K562 (cell line): ENCODE data around the gene CLHC1. TPM values are rescaled to one million over a fixed set of nuclear protein-coding genes. Genes with fewer than 3 reads are reported as not detected.
"Not testable (repeated sequence)": the region's sequence is repeated elsewhere in the genome, so short reads cannot be mapped to it uniquely, and the experiment has no call there.

Source experiments
- BACH1 ChIP-seq: fragments of 200-800 bp; sonication (Bioruptor generic); IDR thresholded peaks from 2 replicates; pipeline ENCODE4 v1.6.1; 2016; ENCODE audit warnings: missing genetic modification characterization, missing compliant biosample characterization
- DDX20 ChIP-seq: fragments of 450-650 bp; IDR thresholded peaks from 2 replicates; pipeline ENCODE4 v1.6.1; 2016; ENCODE audit warnings: missing genetic modification characterization, low read depth, mild to moderate bottlenecking, missing compliant biosample characterization, moderate library complexity
- EP400 ChIP-seq: fragments of 450-650 bp; IDR thresholded peaks from 2 replicates; pipeline ENCODE4 v1.6.1; 2017; ENCODE audit warnings: antibody characterized with exemption, mild to moderate bottlenecking, moderate library complexity
- KLF6 ChIP-seq: fragments of 250-450 bp; sonication (Bioruptor Pico); IDR thresholded peaks from 2 replicates; pipeline ENCODE4 v1.4.0; 2020; ENCODE audit warnings: mild to moderate bottlenecking, moderate library complexity, borderline replicate concordance
- L3MBTL2 ChIP-seq: fragments of 450-650 bp; IDR thresholded peaks from 2 replicates; pipeline ENCODE4 v1.6.1; 2016; ENCODE audit warnings: mild to moderate bottlenecking, moderate library complexity
- ZNF644 ChIP-seq: fragments of 200-800 bp; sonication (Bioruptor generic); IDR thresholded peaks from 2 replicates; pipeline ENCODE4 v1.6.1; 2016; ENCODE audit warnings: low read depth, missing genetic modification characterization, missing compliant biosample characterization
- ZNF668 ChIP-seq: fragments of 250-450 bp; sonication (Bioruptor Pico); IDR thresholded peaks from 2 replicates; pipeline ENCODE4 v1.8.0; 2022; ENCODE audit warnings: mild to moderate bottlenecking, inconsistent platforms
- polyA plus RNA-seq, 8 experiments: library from polyadenylated mRNA; depleted of rRNA in 4 of 8; stranded (reverse) in 5 of 8; unstranded in 3 of 8; fragments of >200 nt; fragmentation: Nextera tagmentation in 2 of 8; fragmentation: Illumina TruSeq in 1 of 8; extraction: Ambion mirVana in 2 of 8; extraction: Trizol in 1 of 8; gene quantifications; 2 replicates each; pipeline versions ENCODE4 v1.2.1 to v1.2.3, GENCODE V29; 2011 to 2014; ENCODE audit warnings: inconsistent platforms in 1 of 8, missing spikeins in 1 of 8
- total RNA-seq, 7 experiments: library from RNA; depleted of rRNA in 6 of 7; stranded (reverse); fragments of >200 nt in 6 of 7; fragmentation: Illumina TruSeq in 2 of 7; extraction: Trizol in 2 of 7; gene quantifications; 2 replicates each; pipeline versions ENCODE4 v1.2.1 to v1.2.3, GENCODE V29; 2011 to 2021; ENCODE audit warnings: low replicate concordance in 1 of 7
- TF ChIP-seq, protein P1 (sequence below), 3 experiments: fragments of 200-800 bp in 1 of 3; sonication (Bioruptor generic) in 1 of 3; sonication (generic) in 1 of 3; formaldehyde crosslinking in 1 of 3; IDR thresholded peaks; 2 replicates each; pipeline versions ENCODE4 v1.6.1 to v1.8.0; 2016 to 2022; ENCODE audit warnings: mild to moderate bottlenecking in 2 of 3, missing compliant biosample characterization in 2 of 3, missing genetic modification characterization in 2 of 3, missing genetic modification reagents in 1 of 3
- TF ChIP-seq, protein P2 (sequence below), 2 experiments: fragments of 450-650 bp; conservative IDR thresholded peaks; 2 replicates each; pipeline ENCODE4 v1.6.1; 2017; ENCODE audit warnings: mild to moderate bottlenecking in 2 of 2, moderate library complexity in 2 of 2
- TF ChIP-seq, protein P3 (sequence below): fragments of 250-450 bp; sonication (Bioruptor Pico); IDR thresholded peaks from 2 replicates; pipeline ENCODE4 v1.8.0; 2021; ENCODE audit warnings: mild to moderate bottlenecking, moderate library complexity
- TF ChIP-seq, protein P4 (sequence below), 3 experiments: fragments of 200-800 bp in 1 of 3; fragments of 250-450 bp in 1 of 3; fragments of 450-650 bp in 1 of 3; sonication (Bioruptor Pico) in 1 of 3; sonication (Bioruptor generic) in 1 of 3; formaldehyde crosslinking in 1 of 3; IDR thresholded peaks; 2 replicates each; pipeline versions ENCODE4 v1.6.1 to v1.8.0; 2016 to 2022; ENCODE audit warnings: mild to moderate bottlenecking in 2 of 3, missing genetic modification characterization in 2 of 3, missing compliant biosample characterization in 1 of 3, moderate library complexity in 1 of 3
- TF ChIP-seq, protein P5 (sequence below): fragments of 450-650 bp; IDR thresholded peaks from 2 replicates; pipeline ENCODE4 v1.6.1; 2017; ENCODE audit warnings: antibody characterized with exemption, mild to moderate bottlenecking

The CLHC1 gene
- total and polyA plus RNA-seq, 9 of the 15 experiments (the other 6 are each of a cell fraction or from before 2014, with no cell fraction given), result 3.7 to 14.3 (median 8.6) TPM

DNA sequence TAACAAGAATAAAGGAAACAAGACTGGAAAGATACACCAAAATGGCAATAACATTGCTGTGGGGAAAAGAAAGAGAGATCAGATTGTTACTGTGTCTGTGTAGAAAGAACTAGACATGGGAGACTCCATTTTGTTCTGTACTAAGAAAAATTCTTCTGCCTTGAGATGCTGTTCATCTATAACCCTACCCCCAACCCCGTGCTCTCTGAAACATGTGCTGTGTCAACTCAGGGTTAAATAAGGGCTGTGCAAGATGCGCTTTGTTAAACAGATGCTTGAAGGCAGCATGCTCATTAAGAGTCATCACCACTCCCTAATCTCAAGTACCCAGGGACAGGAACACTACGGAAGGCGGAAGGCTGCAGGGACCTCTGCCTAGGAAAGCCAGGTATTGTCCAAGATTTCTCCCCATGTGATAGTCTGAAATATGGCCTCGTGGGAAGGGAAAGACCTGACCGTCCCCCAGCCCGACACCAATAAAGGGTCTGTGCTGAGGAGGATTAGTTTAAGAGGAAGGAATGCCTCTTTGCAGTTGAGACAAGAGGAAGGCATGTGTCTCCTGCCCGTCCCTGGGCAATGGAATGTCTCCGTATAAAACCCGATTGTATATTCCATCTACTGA lies 47.2 kb upstream of the CLHC1 start (continued):
- peak; percentile 45; the same call in 1 of the 2 replicates for TF ChIP-seq EP400
- TF ChIP-seq, protein P1, sequence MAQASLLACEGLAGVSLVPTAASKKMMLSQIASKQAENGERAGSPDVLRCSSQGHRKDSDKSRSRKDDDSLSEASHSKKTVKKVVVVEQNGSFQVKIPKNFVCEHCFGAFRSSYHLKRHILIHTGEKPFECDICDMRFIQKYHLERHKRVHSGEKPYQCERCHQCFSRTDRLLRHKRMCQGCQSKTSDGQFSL (CRISPR knock-in tag; IDR thresholded peaks at IDR 0.05), result not testable (repeated sequence)
- TF ChIP-seq, protein P1 (tag; IDR thresholded peaks at IDR 0.05), result peak in 1 of 2 experiments; percentile 81; a peak in 2 of 4 replicates
- TF ChIP-seq KLF6, result peak; percentile 25; the same call in 1 of the 2 replicates
- TF ChIP-seq, protein P2, sequence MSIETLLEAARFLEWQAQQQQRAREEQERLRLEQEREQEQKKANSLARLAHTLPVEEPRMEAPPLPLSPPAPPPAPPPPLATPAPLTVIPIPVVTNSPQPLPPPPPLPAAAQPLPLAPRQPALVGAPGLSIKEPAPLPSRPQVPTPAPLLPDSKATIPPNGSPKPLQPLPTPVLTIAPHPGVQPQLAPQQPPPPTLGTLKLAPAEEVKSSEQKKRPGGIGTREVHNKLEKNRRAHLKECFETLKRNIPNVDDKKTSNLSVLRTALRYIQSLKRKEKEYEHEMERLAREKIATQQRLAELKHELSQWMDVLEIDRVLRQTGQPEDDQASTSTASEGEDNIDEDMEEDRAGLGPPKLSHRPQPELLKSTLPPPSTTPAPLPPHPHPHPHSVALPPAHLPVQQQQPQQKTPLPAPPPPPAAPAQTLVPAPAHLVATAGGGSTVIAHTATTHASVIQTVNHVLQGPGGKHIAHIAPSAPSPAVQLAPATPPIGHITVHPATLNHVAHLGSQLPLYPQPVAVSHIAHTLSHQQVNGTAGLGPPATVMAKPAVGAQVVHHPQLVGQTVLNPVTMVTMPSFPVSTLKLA (conservative IDR thresholded peaks at IDR 0.05), result peak in 1 of 2 experiments; percentile 60; a peak in 2 of 4 replicates
- 0 out of 2 replicates have a peak, but pooled peaks have one; percentile 57 for TF ChIP-seq ZNF668 (CRISPR knock-in tag)
- TF ChIP-seq ZNF644, result 0 out of 2 replicates have a peak, but pooled peaks have one; percentile 31
- TF ChIP-seq, protein P3, sequence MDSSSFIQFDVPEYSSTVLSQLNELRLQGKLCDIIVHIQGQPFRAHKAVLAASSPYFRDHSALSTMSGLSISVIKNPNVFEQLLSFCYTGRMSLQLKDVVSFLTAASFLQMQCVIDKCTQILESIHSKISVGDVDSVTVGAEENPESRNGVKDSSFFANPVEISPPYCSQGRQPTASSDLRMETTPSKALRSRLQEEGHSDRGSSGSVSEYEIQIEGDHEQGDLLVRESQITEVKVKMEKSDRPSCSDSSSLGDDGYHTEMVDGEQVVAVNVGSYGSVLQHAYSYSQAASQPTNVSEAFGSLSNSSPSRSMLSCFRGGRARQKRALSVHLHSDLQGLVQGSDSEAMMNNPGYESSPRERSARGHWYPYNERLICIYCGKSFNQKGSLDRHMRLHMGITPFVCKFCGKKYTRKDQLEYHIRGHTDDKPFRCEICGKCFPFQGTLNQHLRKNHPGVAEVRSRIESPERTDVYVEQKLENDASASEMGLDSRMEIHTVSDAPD (CRISPR knock-in tag), result 0 out of 2 replicates have a peak, but pooled peaks have one; percentile 41
- TF ChIP-seq, protein P4, sequence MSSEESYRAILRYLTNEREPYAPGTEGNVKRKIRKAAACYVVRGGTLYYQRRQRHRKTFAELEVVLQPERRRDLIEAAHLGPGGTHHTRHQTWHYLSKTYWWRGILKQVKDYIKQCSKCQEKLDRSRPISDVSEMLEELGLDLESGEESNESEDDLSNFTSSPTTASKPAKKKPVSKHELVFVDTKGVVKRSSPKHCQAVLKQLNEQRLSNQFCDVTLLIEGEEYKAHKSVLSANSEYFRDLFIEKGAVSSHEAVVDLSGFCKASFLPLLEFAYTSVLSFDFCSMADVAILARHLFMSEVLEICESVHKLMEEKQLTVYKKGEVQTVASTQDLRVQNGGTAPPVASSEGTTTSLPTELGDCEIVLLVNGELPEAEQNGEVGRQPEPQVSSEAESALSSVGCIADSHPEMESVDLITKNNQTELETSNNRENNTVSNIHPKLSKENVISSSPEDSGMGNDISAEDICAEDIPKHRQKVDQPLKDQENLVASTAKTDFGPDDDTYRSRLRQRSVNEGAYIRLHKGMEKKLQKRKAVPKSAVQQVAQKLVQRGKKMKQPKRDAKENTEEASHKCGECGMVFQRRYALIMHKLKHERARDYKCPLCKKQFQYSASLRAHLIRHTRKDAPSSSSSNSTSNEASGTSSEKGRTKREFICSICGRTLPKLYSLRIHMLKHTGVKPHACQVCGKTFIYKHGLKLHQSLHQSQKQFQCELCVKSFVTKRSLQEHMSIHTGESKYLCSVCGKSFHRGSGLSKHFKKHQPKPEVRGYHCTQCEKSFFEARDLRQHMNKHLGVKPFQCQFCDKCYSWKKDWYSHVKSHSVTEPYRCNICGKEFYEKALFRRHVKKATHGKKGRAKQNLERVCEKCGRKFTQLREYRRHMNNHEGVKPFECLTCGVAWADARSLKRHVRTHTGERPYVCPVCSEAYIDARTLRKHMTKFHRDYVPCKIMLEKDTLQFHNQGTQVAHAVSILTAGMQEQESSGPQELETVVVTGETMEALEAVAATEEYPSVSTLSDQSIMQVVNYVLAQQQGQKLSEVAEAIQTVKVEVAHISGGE (CRISPR knock-in tag; IDR thresholded peaks at IDR 0.05), result peak in 1 of 3 experiments; percentile 64; a peak in 1 of 6 replicates
- TF ChIP-seq, protein P5, sequence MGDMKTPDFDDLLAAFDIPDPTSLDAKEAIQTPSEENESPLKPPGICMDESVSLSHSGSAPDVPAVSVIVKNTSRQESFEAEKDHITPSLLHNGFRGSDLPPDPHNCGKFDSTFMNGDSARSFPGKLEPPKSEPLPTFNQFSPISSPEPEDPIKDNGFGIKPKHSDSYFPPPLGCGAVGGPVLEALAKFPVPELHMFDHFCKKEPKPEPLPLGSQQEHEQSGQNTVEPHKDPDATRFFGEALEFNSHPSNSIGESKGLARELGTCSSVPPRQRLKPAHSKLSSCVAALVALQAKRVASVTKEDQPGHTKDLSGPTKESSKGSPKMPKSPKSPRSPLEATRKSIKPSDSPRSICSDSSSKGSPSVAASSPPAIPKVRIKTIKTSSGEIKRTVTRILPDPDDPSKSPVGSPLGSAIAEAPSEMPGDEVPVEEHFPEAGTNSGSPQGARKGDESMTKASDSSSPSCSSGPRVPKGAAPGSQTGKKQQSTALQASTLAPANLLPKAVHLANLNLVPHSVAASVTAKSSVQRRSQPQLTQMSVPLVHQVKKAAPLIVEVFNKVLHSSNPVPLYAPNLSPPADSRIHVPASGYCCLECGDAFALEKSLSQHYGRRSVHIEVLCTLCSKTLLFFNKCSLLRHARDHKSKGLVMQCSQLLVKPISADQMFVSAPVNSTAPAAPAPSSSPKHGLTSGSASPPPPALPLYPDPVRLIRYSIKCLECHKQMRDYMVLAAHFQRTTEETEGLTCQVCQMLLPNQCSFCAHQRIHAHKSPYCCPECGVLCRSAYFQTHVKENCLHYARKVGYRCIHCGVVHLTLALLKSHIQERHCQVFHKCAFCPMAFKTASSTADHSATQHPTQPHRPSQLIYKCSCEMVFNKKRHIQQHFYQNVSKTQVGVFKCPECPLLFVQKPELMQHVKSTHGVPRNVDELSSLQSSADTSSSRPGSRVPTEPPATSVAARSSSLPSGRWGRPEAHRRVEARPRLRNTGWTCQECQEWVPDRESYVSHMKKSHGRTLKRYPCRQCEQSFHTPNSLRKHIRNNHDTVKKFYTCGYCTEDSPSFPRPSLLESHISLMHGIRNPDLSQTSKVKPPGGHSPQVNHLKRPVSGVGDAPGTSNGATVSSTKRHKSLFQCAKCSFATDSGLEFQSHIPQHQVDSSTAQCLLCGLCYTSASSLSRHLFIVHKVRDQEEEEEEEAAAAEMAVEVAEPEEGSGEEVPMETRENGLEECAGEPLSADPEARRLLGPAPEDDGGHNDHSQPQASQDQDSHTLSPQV, result peak; percentile 96
- peak; percentile 20; the same call in 1 of the 2 replicates for TF ChIP-seq L3MBTL2
- TF ChIP-seq DDX20 (tag), result peak; percentile 75
- TF ChIP-seq BACH1 (tag), result 0 out of 2 replicates have a peak, but pooled peaks have one; percentile 41
